ENCODE data around the gene FAM187B.

DNA sequence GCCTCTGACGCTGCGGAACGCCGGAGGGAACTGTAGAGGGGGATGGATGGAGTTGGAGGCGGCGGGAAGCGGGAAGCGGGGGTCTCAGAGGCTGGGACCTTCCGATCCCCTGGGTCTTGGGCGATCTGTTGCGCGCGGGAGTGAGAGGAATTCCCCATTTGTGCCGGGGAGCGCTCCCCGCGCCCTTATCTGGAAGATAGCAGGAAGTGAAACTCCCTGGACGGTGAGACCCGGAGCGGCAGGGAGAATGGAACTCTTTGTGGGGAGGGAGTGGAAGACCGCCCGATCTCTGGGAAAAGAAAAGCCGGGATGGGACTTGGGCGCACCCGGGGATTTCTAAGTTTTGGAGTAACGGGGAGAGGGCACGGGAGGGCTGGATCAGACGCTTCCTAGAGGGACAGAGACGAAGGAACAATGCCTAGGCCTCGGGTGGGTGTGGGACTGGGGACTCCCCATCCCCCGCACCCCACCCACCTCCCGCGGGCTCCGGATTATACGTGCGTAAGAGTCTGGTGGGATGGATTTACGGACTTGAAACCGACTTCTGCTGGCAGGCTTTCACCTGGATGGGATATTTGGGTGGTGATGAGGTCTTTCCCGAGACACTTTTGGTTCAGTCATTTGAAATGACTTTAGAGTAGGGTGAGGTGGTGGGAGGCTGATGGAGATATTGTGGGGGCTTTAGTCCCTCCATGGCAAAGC lies 20.8 kb upstream of the FAM187B start:
- TF ChIP-seq, protein P1, sequence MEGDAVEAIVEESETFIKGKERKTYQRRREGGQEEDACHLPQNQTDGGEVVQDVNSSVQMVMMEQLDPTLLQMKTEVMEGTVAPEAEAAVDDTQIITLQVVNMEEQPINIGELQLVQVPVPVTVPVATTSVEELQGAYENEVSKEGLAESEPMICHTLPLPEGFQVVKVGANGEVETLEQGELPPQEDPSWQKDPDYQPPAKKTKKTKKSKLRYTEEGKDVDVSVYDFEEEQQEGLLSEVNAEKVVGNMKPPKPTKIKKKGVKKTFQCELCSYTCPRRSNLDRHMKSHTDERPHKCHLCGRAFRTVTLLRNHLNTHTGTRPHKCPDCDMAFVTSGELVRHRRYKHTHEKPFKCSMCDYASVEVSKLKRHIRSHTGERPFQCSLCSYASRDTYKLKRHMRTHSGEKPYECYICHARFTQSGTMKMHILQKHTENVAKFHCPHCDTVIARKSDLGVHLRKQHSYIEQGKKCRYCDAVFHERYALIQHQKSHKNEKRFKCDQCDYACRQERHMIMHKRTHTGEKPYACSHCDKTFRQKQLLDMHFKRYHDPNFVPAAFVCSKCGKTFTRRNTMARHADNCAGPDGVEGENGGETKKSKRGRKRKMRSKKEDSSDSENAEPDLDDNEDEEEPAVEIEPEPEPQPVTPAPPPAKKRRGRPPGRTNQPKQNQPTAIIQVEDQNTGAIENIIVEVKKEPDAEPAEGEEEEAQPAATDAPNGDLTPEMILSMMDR (IDR thresholded peaks at IDR 0.05; ENCODE audit: low read depth, low read length, missing input control): no peak
- TF ChIP-seq SP1 (IDR thresholded peaks at IDR 0.05): no peak
- TF ChIP-seq, protein P2, sequence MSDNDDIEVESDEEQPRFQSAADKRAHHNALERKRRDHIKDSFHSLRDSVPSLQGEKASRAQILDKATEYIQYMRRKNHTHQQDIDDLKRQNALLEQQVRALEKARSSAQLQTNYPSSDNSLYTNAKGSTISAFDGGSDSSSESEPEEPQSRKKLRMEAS (IDR thresholded peaks at IDR 0.05): no peak
- no peak for TF ChIP-seq ZBTB33 (IDR thresholded peaks at IDR 0.05)
- no peak for TF ChIP-seq ATF3 (IDR thresholded peaks at IDR 0.05)
- TF ChIP-seq RXRA (IDR thresholded peaks at IDR 0.05): no peak
- TF ChIP-seq JUND (IDR thresholded peaks at IDR 0.05): no peak
- TF ChIP-seq GABPA (IDR thresholded peaks at IDR 0.05 in 1 of 2, conservative IDR thresholded peaks at IDR 0.05 in 1 of 2): no peak
- TF ChIP-seq RAD21 (IDR thresholded peaks at IDR 0.05): no peak
- no peak for TF ChIP-seq TAF1 (conservative IDR thresholded peaks at IDR 0.05)

All from liver (tissue), 3 donors.